B cell (primary cell): Measurements from ENCODE around the gene CD52. TPM values are rescaled to one million over a fixed set of nuclear protein-coding genes. Genes with fewer than 3 reads are reported as not detected.

Source experiments
- ATAC-seq: fragments of 200-7000 bp; cut with Tn5 transposase; one replicate; pipeline ENCODE4 v1.10.0; 2021; ENCODE audit warnings: low read depth, mild to moderate bottlenecking, moderate number of reproducible peaks, moderate library complexity
- CTCF ChIA-PET: fragments of 350-600 bp; sonication (Branson Sonifier 250); formaldehyde crosslinking; loops from one replicate; lab custom pipeline; 2021; ENCODE audit warnings: antibody characterized with exemption, inconsistent platforms; lab: Charles Lee
- POLR2A ChIA-PET: fragments of 350-600 bp; sonication (Branson Sonifier 250); formaldehyde crosslinking; loops from one replicate; lab custom pipeline; 2021; ENCODE audit warnings: antibody characterized with exemption; lab: Charles Lee
- DNase-seq: peaks from one replicate; pipeline ENCODE4 v3.0.0; 2013
- H2AFZ ChIP-seq: 2 replicates; pipeline ENCODE4 v1.6.1; 2012; ENCODE audit warnings: mild to moderate bottlenecking, low read depth, low read length; ENCODE audit not compliant: insufficient read depth, poor library complexity, severe bottlenecking
- H3K27ac ChIP-seq, 2 donors: 1 replicate in 1 of 2; 2 replicates in 1 of 2; pipeline ENCODE4 v1.5.1; 2012 to 2013; ENCODE audit warnings: low read length in 2 of 2, mild to moderate bottlenecking in 2 of 2, moderate library complexity in 1 of 2
- H3K27me3 ChIP-seq, 4 experiments: fragments of 200-600 bp in 1 of 4; sonication (generic) in 1 of 4; replicated peaks in 1 of 4; 1 replicate in 2 of 4; 2 replicates in 2 of 4; pipeline versions ENCODE4 v1.6.1 to v1.7.0; 2013 to 2016; ENCODE audit warnings: low read length in 3 of 4, mild to moderate bottlenecking in 2 of 4, mixed read lengths in 1 of 4, moderate library complexity in 1 of 4; ENCODE audit not compliant: insufficient read depth in 4 of 4, control insufficient read depth in 3 of 4; ENCODE audit errors: control extremely low read depth in 1 of 4
- H3K36me3 ChIP-seq, 2 experiments: replicated peaks in 1 of 2; 1 replicate in 1 of 2; 2 replicates in 1 of 2; pipeline versions ENCODE4 v1.6.1 to v1.7.1; 2013; ENCODE audit warnings: low read length in 1 of 2; ENCODE audit not compliant: insufficient read depth in 2 of 2, control insufficient read depth in 1 of 2; ENCODE audit errors: control extremely low read depth in 1 of 2, extremely low read depth in 1 of 2
- H3K4me1 ChIP-seq, 2 donors: fragments of 200-600 bp in 1 of 2; sonication (generic) in 1 of 2; 1 replicate in 1 of 2; 2 replicates in 1 of 2; pipeline versions ENCODE4 v1.5.1 to v1.6.1; 2013 to 2017; ENCODE audit warnings: low read length in 2 of 2; ENCODE audit not compliant: control insufficient read depth in 2 of 2, insufficient read depth in 2 of 2
- H3K4me2 ChIP-seq: replicated peaks from 2 replicates; pipeline ENCODE3; 2012; ENCODE audit warnings: mild to moderate bottlenecking, low read depth, low read length; ENCODE audit not compliant: poor library complexity, severe bottlenecking
- H3K4me3 ChIP-seq, 5 experiments: fragments of 200-600 bp in 1 of 5; sonication (generic) in 1 of 5; 1 replicate in 3 of 5; 2 replicates in 2 of 5; pipeline versions ENCODE4 v1.5.1 to v1.7.0; 2011 to 2016; ENCODE audit warnings: low read length in 4 of 5, mild to moderate bottlenecking in 4 of 5, low read depth in 2 of 5, control low read depth in 1 of 5, moderate library complexity in 1 of 5; ENCODE audit not compliant: insufficient read depth in 1 of 5; ENCODE audit errors: control extremely low read depth in 1 of 5, extremely low read depth in 1 of 5
- H3K79me2 ChIP-seq: fragments of 200-600 bp; sonication (generic); one replicate; pipeline ENCODE4 v1.6.0; 2016; ENCODE audit warnings: low read length; ENCODE audit not compliant: control insufficient read depth, insufficient read depth
- H3K9ac ChIP-seq: fragments of 200-600 bp; sonication (generic); 2 replicates; pipeline ENCODE4 v1.6.1; 2017; ENCODE audit warnings: mild to moderate bottlenecking, low read length, moderate library complexity
- H3K9me3 ChIP-seq, 3 donors: one replicate each; pipeline versions ENCODE4 v1.6.1 to v1.7.1; 2013; ENCODE audit warnings: low read length in 2 of 3; ENCODE audit not compliant: control insufficient read depth in 2 of 3, insufficient read depth in 1 of 3; ENCODE audit errors: control extremely low read depth in 1 of 3
- H4K20me1 ChIP-seq: 2 replicates; pipeline ENCODE4 v1.6.0; 2012; ENCODE audit warnings: mild to moderate bottlenecking, low read length; ENCODE audit not compliant: insufficient read depth, control insufficient read depth, poor library complexity, severe bottlenecking
- H3K27ac Mint-ChIP-seq: one replicate; pipeline ENCODE4 v1.8.0; 2021; ENCODE audit warnings: mixed read lengths
- H3K27me3 Mint-ChIP-seq: one replicate; pipeline ENCODE4 v1.8.0; 2021; ENCODE audit warnings: mixed read lengths
- H3K4me1 Mint-ChIP-seq: one replicate; pipeline ENCODE4 v1.8.0; 2021; ENCODE audit warnings: mixed read lengths
- H3K4me3 Mint-ChIP-seq: one replicate; pipeline ENCODE4 v1.8.0; 2021; ENCODE audit warnings: mixed read lengths
- H3K9me3 Mint-ChIP-seq: one replicate; pipeline ENCODE4 v1.8.0; 2022; ENCODE audit warnings: mixed read lengths; ENCODE audit not compliant: insufficient read depth
- CTCF ChIP-seq: fragments of 200-600 bp; IDR thresholded peaks from one replicate; pipeline ENCODE4 v1.8.0; 2022; ENCODE audit warnings: antibody characterized with exemption, mild to moderate bottlenecking
- EZH2 ChIP-seq: IDR thresholded peaks from 2 replicates; pipeline ENCODE4 v1.6.1; 2012; ENCODE audit warnings: borderline replicate concordance, low read depth, mild to moderate bottlenecking, moderate library complexity, low read length; ENCODE audit not compliant: insufficient read depth, poor library complexity, severe bottlenecking
- WGBS: methylation state at CpG from one replicate; pipeline ENCODE4 v1.1.5; 2013; ENCODE audit warnings: missing lambda C conversion rate; ENCODE audit not compliant: insufficient coverage; 5-methylcytosine and 5-hydroxymethylcytosine counted together
- intact Hi-C: fragments of 100-400 bp; cut with micrococcal nuclease; formaldehyde crosslinking; loops from one replicate; pipeline ENCODE4 v1.10.0; 2022
- polyA plus RNA-seq: library from polyadenylated mRNA; depleted of rRNA; stranded (reverse); fragments of >200 nt; gene quantifications from 2 replicates; pipeline ENCODE4 v1.2.3, GENCODE V29; 2012
- total RNA-seq, 2 donors: library from RNA; stranded (reverse); fragments of 120-200 nt in 1 of 2; gene quantifications; 1 replicate in 1 of 2; 2 replicates in 1 of 2; pipeline versions ENCODE4 v1.2.3 to v1.2.4, GENCODE V29; 2013 to 2022

CD52 gene
- total and polyA plus RNA-seq, 2 donors (not counting 1 experiment from before 2014, with no cell fraction given): 1,116 to 1,597 TPM

GRCh38 chr1:26350343-26350700 is 32.6 kb downstream of the CD52 start:
- no peak overlapping the region for H2AFZ ChIP-seq
- POLR2A ChIA-PET: no interaction called here
- intact Hi-C loops: no loop called here

More at GRCh38 chr1:26350343-26350700, 32.6 kb downstream of the CD52 start:
- H3K9me3 Mint-ChIP-seq: no peaks in the 10 kb centered on the region
- Histone ChIP-seq H3K4me2 (no peak overlapping the region), H3K9me3 (no peaks in the 10 kb centered on the region), H3K36me3 (no peaks in the 10 kb centered on the region), H3K27ac (no peak overlapping the region), H4K20me1 (no peaks in the 10 kb centered on the region), H3K79me2 (no peaks in the 10 kb centered on the region), H3K4me3 (no peak overlapping the region), H3K27me3 (peaks cover 0 to 6% (median 0%) of the 10 kb centered on the region in 4 experiments), H3K4me1 (no peaks in the 10 kb centered on the region), H3K9ac (no peak overlapping the region)
- no peak overlapping the region for H3K27ac Mint-ChIP-seq
- ATAC-seq: no peak
- H3K4me3 Mint-ChIP-seq: no peak overlapping the region
- DNase-seq: no peak
- no peak for TF ChIP-seq EZH2
- no peak for TF ChIP-seq CTCF
- peaks cover 5% of the 10 kb centered on the region for H3K27me3 Mint-ChIP-seq
- WGBS: 71% methylated on average over 1 of the region's 2 CpGs
- H3K4me1 Mint-ChIP-seq: no peaks in the 10 kb centered on the region
- CTCF ChIA-PET: interaction anchor here (0.8 to 1.1 kb wide), 2 partner anchors 76 to 460 kb away, joined by 3 read pairs; no protein-coding TSS in a partner anchor
